Measurements from ENCODE around the gene SEC62.

SEC62 gene

GRCh38 chr3:170023165-170023564, 56.6 kb downstream of the SEC62 start:
- no peak overlapping the region for H3K27ac ChIP-seq
- TF ChIP-seq ZFX (IDR thresholded peaks at IDR 0.05): no peak

GRCh38 chr3:170024581-170024980, 58.0 kb downstream of the SEC62 start:
- no peak for TF ChIP-seq ZFX (IDR thresholded peaks at IDR 0.05)

DNA sequence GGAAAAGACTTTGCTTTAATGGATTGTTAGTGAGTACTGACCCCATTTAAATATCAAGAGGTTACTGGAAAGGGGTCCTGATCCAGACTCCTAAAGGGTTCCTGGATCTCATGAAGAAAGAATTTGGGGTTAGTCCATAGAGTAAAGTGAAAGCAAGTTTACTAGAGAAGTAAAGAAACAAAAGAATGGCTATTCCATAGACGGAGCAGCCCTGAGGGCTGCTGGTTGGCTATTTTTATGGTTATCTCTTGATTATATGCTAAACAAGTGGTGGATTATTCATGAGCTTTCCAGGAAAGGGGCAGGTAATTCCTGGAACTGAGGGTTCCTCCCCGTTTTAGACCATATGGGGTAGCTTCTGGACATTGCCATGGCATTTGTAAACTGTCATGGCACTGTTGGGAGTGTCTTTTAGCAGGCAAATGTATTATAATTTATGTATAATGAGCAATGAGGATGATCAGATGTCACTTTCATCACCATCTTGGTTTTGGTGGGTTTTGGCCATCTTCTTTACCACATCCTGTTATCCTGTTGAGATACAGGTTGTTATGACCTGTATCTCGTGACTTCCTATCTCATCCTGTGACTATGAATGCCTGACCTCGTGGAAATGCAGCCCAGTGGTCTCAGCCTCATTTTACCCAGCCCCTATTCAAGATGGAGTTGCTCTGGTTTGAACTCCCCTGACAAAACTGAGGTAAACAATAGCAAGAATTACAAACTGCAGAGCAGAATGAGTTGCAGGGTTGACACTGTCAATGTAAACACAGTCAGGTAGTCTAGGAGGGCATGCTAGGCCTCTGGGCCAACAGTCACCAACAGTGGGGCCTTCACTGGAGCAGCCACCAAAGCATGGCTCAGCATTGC, 60.9 kb downstream of the SEC62 start:
- no peak overlapping the region for H3K27ac ChIP-seq
- TF ChIP-seq ZFX (IDR thresholded peaks at IDR 0.05): no peak
- TF ChIP-seq, protein P1, sequence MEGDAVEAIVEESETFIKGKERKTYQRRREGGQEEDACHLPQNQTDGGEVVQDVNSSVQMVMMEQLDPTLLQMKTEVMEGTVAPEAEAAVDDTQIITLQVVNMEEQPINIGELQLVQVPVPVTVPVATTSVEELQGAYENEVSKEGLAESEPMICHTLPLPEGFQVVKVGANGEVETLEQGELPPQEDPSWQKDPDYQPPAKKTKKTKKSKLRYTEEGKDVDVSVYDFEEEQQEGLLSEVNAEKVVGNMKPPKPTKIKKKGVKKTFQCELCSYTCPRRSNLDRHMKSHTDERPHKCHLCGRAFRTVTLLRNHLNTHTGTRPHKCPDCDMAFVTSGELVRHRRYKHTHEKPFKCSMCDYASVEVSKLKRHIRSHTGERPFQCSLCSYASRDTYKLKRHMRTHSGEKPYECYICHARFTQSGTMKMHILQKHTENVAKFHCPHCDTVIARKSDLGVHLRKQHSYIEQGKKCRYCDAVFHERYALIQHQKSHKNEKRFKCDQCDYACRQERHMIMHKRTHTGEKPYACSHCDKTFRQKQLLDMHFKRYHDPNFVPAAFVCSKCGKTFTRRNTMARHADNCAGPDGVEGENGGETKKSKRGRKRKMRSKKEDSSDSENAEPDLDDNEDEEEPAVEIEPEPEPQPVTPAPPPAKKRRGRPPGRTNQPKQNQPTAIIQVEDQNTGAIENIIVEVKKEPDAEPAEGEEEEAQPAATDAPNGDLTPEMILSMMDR (conservative IDR thresholded peaks at IDR 0.05): no peak

More at GRCh38 chr3:170024581-170024980, 58.0 kb downstream of the SEC62 start:
- no peak overlapping the region for H3K27ac ChIP-seq

DNA sequence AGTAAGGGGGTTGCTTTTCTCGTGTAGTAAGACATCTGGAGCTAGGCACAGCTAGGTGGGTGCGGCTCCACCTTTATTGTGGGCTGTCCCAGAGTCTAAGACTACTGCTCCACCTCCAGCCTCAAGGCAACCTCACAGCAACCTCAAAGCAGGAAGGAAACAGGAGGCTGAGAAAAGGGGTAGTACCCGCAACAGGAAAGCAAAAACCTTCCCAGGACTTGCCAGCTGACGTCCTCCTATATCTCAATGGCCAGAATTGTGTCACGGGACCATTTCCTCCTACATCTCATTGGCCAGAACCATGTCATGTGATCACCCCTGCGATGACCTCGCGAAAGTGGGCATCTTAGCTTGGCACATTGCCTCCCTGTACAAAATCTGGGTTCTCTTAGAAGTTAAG, 66.9 kb downstream of the SEC62 start:
- TF ChIP-seq, protein P1 (conservative IDR thresholded peaks at IDR 0.05): no peak
- no peak for TF ChIP-seq ZFX (IDR thresholded peaks at IDR 0.05)
- no peak overlapping the region for H3K27ac ChIP-seq

DNA sequence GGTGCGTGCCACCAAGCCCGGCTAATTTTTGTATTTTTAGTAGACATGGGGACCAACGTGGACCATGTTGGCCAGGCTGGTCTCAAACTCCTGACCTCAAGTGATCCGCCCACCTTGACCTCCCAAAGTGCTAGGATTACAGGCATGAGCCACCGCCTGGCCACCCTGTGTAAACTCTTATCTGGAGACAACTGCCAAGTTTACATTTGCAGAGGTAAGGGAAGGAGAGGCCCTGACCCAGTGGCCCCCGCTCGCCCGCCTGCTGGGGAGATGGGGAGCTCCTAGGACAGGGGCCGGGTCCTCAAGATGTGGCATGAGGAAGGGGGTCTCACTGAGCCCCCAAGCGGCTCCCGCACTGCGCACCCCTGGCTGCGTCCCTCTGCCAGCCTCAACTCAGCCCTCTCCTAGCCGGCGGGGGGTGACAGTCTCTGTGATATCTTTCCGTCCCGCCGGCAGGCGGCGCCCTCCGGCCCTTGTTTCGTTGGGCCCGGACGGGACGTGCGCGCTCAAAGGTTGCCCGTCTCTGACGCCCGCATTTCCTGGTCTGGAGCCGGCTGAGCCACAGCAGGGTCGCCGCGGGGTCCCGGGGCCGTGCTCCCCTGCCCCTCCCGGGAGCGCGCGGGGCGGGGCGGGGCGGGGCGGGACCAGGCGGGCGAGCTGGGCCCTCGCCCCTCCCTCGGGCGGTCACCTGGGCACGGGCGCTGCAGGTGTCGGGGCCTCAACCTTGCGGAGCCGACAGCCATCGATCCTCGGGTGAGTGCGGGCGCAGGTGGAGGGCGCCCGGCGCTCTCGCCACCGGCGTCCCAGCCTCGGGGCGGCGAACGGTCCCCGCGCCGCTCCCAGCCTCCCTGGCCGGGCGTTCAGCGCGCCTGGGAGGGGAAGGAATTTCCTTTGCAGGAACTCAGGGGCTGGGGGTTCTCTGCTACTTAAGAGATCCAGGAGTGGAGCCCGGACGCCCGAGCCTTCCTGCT, 71.1 kb downstream of the SEC62 start, which contains the start of gene GPR160:
GPR160 (plus strand) TSS at position 533 of the 971 bp plus-strand sequence. CDS start 45,978 bp downstream, outside the sequence.
- H3K27ac ChIP-seq: peak within 1 kb of the TSS; percentile 49
- TF ChIP-seq, protein P1 (conservative IDR thresholded peaks at IDR 0.05): peak; percentile 99
- no peak for TF ChIP-seq ZFX (IDR thresholded peaks at IDR 0.05)

DNA sequence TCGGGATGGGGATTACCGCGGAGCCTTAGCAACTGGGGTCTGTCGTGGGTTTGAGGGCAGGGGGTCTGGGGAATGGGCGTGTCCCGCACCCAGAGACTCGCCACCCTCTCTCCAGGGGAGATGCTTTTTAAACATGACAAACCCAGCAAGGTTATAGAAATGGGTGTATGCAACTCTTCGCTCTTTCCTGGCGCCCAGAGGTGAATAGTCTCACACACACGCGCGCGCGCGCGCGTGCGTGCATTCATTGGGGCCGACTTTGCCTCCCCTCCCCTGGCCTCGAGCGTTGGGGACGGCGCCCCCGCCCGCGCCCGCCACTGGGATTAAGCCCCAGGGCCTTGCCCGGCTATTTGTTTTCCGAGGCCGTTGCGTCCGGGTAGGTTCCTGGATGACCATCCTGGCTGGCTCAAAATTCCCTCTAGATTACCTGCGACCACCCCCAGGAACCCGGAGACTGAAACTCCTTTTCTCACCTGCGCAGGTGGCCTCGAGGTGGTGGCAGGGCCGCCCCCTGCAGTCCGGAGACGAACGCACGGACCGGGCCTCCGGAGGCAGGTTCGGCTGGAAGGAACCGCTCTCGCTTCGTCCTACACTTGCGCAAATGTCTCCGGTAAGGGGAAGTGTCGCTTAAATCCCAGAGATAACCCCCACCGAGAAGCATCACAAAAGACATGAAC, 72.0 kb downstream of the SEC62 start:
- H3K27ac ChIP-seq: peak overlapping the region; percentile 49

GRCh38 chr3:170040418-170040817, 73.8 kb downstream of the SEC62 start:
- H3K27ac ChIP-seq: no peak overlapping the region
- TF ChIP-seq, protein P1 (conservative IDR thresholded peaks at IDR 0.05): no peak
- TF ChIP-seq ZFX (IDR thresholded peaks at IDR 0.05): no peak

More for the DNA sequence above, 72.0 kb downstream of the SEC62 start:
- TF ChIP-seq, protein P1 (conservative IDR thresholded peaks at IDR 0.05): no peak
- TF ChIP-seq ZFX (IDR thresholded peaks at IDR 0.05): no peak
